HEK293 (cell line): ENCODE results near the gene INSIG2.

Experiments
- CTCF ChIA-PET: fragments of 350-600 bp; formaldehyde crosslinking; extraction: SDS; loops from one replicate; lab custom pipeline; 2021; ENCODE audit warnings: antibody characterized with exemption; lab: Yijun Ruan, JAX
- POLR2A ChIA-PET: fragments of 300-600 bp; formaldehyde crosslinking; extraction: SDS; loops from one replicate; lab custom pipeline; 2020; ENCODE audit warnings: antibody characterized with exemption, inconsistent platforms; lab: Yijun Ruan, JAX
- H3K27ac ChIP-seq: fragments of 200-500 bp; sonication (Bioruptor generic); 2 replicates; pipeline ENCODE4 v1.5.1; 2014; ENCODE audit warnings: low read depth, low read length, control low read depth, inconsistent platforms; ENCODE audit errors: extremely low read depth
- H3K36me3 ChIP-seq, 2 experiments: fragments of 200-500 bp in 1 of 2; sonication (Bioruptor generic) in 1 of 2; 1 replicate in 1 of 2; 2 replicates in 1 of 2; pipeline ENCODE4 v1.5.1; 2014 to 2017; ENCODE audit warnings: inconsistent platforms in 2 of 2, low read length in 2 of 2; ENCODE audit not compliant: control insufficient read depth in 2 of 2, insufficient read depth in 1 of 2
- H3K4me1 ChIP-seq: fragments of 200-500 bp; sonication (Bioruptor generic); 2 replicates; pipeline ENCODE4 v1.5.1; 2014; ENCODE audit warnings: mild to moderate bottlenecking, low read length, inconsistent platforms; ENCODE audit not compliant: control insufficient read depth, insufficient read depth
- H3K4me3 ChIP-seq: 2 replicates; pipeline ENCODE4 v1.5.1; 2011; ENCODE audit warnings: low read depth, mild to moderate bottlenecking, control low read depth, low read length, moderate library complexity
- H3K9me3 ChIP-seq: fragments of 200-500 bp; sonication (Bioruptor generic); 2 replicates; pipeline ENCODE4 v1.5.1; 2014; ENCODE audit warnings: low read depth, low read length, inconsistent platforms; ENCODE audit not compliant: control insufficient read depth, insufficient read depth
- EGR2 ChIP-seq: fragments of 450-650 bp; formaldehyde crosslinking; IDR thresholded peaks from 2 replicates; pipeline ENCODE4 v1.5.1; 2016; ENCODE audit warnings: low read depth, missing biosample characterization, missing genetic modification characterization
- GLIS2 ChIP-seq: fragments of 450-650 bp; formaldehyde crosslinking; IDR thresholded peaks from 2 replicates; pipeline ENCODE4 v1.5.1; 2016; ENCODE audit warnings: missing biosample characterization, missing genetic modification characterization
- HIC1 ChIP-seq: fragments of 450-650 bp; formaldehyde crosslinking; IDR thresholded peaks from 2 replicates; pipeline ENCODE4 v1.5.1; 2016; ENCODE audit warnings: missing biosample characterization, missing genetic modification characterization
- KLF16 ChIP-seq: fragments of 450-650 bp; formaldehyde crosslinking; IDR thresholded peaks from 2 replicates; pipeline ENCODE4 v1.5.1; 2017; ENCODE audit warnings: missing biosample characterization, missing genetic modification characterization
- MYNN ChIP-seq: fragments of 450-650 bp; formaldehyde crosslinking; IDR thresholded peaks from 2 replicates; pipeline ENCODE4 v1.5.1; 2016; ENCODE audit warnings: missing biosample characterization, missing genetic modification characterization, borderline replicate concordance
- PATZ1 ChIP-seq: fragments of 450-650 bp; formaldehyde crosslinking; IDR thresholded peaks from 2 replicates; pipeline ENCODE4 v1.5.1; 2016; ENCODE audit warnings: missing biosample characterization, missing genetic modification characterization
- REST ChIP-seq: fragments of 450-650 bp; formaldehyde crosslinking; IDR thresholded peaks from 2 replicates; pipeline ENCODE4 v1.5.1; 2016; ENCODE audit warnings: missing biosample characterization, missing genetic modification characterization
- YY2 ChIP-seq: fragments of 450-650 bp; formaldehyde crosslinking; IDR thresholded peaks from 2 replicates; pipeline ENCODE4 v1.5.1; 2016; ENCODE audit warnings: missing biosample characterization, missing genetic modification characterization
- ZBTB10 ChIP-seq: fragments of 450-650 bp; formaldehyde crosslinking; IDR thresholded peaks from 2 replicates; pipeline ENCODE4 v1.5.1; 2016; ENCODE audit warnings: missing biosample characterization, missing genetic modification characterization
- ZBTB11 ChIP-seq: fragments of 450-650 bp; formaldehyde crosslinking; conservative IDR thresholded peaks from 2 replicates; pipeline ENCODE4 v1.5.1; 2016; ENCODE audit warnings: low read depth, missing biosample characterization, missing genetic modification characterization
- ZBTB20 ChIP-seq: fragments of 450-650 bp; formaldehyde crosslinking; IDR thresholded peaks from 2 replicates; pipeline ENCODE4 v1.5.1; 2016; ENCODE audit warnings: missing biosample characterization, missing genetic modification characterization
- ZEB2 ChIP-seq: fragments of 450-650 bp; formaldehyde crosslinking; IDR thresholded peaks from 2 replicates; pipeline ENCODE4 v1.5.1; 2016; ENCODE audit warnings: missing biosample characterization, missing genetic modification characterization
- ZNF324 ChIP-seq: fragments of 450-650 bp; formaldehyde crosslinking; IDR thresholded peaks from 2 replicates; pipeline ENCODE4 v1.5.1; 2016; ENCODE audit warnings: missing biosample characterization, missing genetic modification characterization
- ZNF341 ChIP-seq: fragments of 450-650 bp; formaldehyde crosslinking; IDR thresholded peaks from 2 replicates; pipeline ENCODE4; 2016; ENCODE audit warnings: low read depth, missing biosample characterization, missing genetic modification characterization
- ZNF366 ChIP-seq: fragments of 450-650 bp; formaldehyde crosslinking; conservative IDR thresholded peaks from 2 replicates; pipeline ENCODE4 v1.5.1; 2016; ENCODE audit warnings: missing biosample characterization, missing genetic modification characterization
- ZNF501 ChIP-seq: fragments of 450-650 bp; formaldehyde crosslinking; IDR thresholded peaks from 2 replicates; pipeline ENCODE4 v1.5.1; 2016; ENCODE audit warnings: missing biosample characterization, missing genetic modification characterization
- ZNF561 ChIP-seq: fragments of 450-650 bp; IDR thresholded peaks from 2 replicates; pipeline ENCODE4 v1.5.1; 2018; ENCODE audit warnings: missing biosample characterization, missing genetic modification characterization, borderline replicate concordance
- ZNF580 ChIP-seq: fragments of 450-650 bp; formaldehyde crosslinking; IDR thresholded peaks from 2 replicates; pipeline ENCODE4 v1.5.1; 2016; ENCODE audit warnings: missing biosample characterization, missing genetic modification characterization
- ZNF600 ChIP-seq: fragments of 450-650 bp; formaldehyde crosslinking; IDR thresholded peaks from 2 replicates; pipeline ENCODE4 v1.5.1; 2016; ENCODE audit warnings: missing biosample characterization, missing genetic modification characterization
- ZNF776 ChIP-seq: fragments of 450-650 bp; formaldehyde crosslinking; IDR thresholded peaks from 2 replicates; pipeline ENCODE4 v1.5.0; 2017; ENCODE audit warnings: missing biosample characterization, missing genetic modification characterization, borderline replicate concordance

The INSIG2 gene

GRCh38 chr2:118088051-118089024 lies at the start of gene INSIG2:
INSIG2 (plus strand) TSS chr2:118088471; CDS start chr2:118096557, 8,086 bp downstream.
- no peaks in the 10 kb centered on the region for H3K9me3 ChIP-seq
- ChIA-PET POLR2A (interaction anchor here (0.6 to 1.8 kb wide), 8 partner anchors 10 to 153 kb away, joined by 3 to 7 read pairs (median 4); no protein-coding TSS in a partner anchor), CTCF (interaction anchor here (0.6 to 1.3 kb wide), 6 partner anchors 9 to 274 kb away, joined by 3 to 5 read pairs (median 3); partner anchors contain the start of gene DDX18)
- H3K4me3 ChIP-seq: peak within 1 kb of the TSS; percentile 91
- no peaks in the 10 kb centered on the region for H3K36me3 ChIP-seq
- peaks cover 17% of the 10 kb centered on the region for H3K4me1 ChIP-seq
- peak within 1 kb of the TSS; percentile 77 for H3K27ac ChIP-seq
- TF ChIP-seq ZNF341 (tag by site-specific recombination) (0 out of 2 replicates have a peak, but pooled peaks have one; percentile 25), EGR2 (tag by site-specific recombination) (peak; percentile 95), ZEB2 (tag by site-specific recombination) (peak; percentile 73), HIC1 (tag by site-specific recombination) (0 out of 2 replicates have a peak, but pooled peaks have one; percentile 27), MYNN (tag by site-specific recombination) (no peak), PATZ1 (tag by site-specific recombination) (peak; percentile 96), GLIS2 (tag by site-specific recombination) (peak; percentile 81), ZNF561 (tag by site-specific recombination) (peak; percentile 78; the same call in 1 of the 2 replicates), ZNF776 (tag by site-specific recombination) (no peak), KLF16 (tag by site-specific recombination) (peak; percentile 26; the same call in 1 of the 2 replicates), ZNF324 (no peak; the same call in 1 of the 2 replicates), ZNF600 (tag by site-specific recombination) (0 out of 2 replicates have a peak, but pooled peaks have one; percentile 24), ZBTB10 (tag by site-specific recombination) (peak; percentile 94), ZNF366 (tag by site-specific recombination) (0 out of 2 replicates have a peak, but pooled peaks have one; percentile 43), ZNF580 (0 out of 2 replicates have a peak, but pooled peaks have one; percentile 3), ZNF501 (tag by site-specific recombination) (peak; percentile 26; the same call in 1 of the 2 replicates), ZBTB20 (tag by site-specific recombination) (peak; percentile 95), REST (tag by site-specific recombination) (0 out of 2 replicates have a peak, but pooled peaks have one; percentile 21), ZBTB11 (tag by site-specific recombination) (peak; percentile 92), YY2 (tag by site-specific recombination) (peak; percentile 45)
